Raji (cell line): Measurements from ENCODE around the gene SLC25A1.

Experiments
- POLR2A ChIP-seq: IDR thresholded peaks from 2 replicates; pipeline ENCODE4 v1.6.1; 2011; ENCODE audit warnings: low read depth, low read length, control low read depth; ENCODE audit not compliant: insufficient read depth

The SLC25A1 gene

DNA sequence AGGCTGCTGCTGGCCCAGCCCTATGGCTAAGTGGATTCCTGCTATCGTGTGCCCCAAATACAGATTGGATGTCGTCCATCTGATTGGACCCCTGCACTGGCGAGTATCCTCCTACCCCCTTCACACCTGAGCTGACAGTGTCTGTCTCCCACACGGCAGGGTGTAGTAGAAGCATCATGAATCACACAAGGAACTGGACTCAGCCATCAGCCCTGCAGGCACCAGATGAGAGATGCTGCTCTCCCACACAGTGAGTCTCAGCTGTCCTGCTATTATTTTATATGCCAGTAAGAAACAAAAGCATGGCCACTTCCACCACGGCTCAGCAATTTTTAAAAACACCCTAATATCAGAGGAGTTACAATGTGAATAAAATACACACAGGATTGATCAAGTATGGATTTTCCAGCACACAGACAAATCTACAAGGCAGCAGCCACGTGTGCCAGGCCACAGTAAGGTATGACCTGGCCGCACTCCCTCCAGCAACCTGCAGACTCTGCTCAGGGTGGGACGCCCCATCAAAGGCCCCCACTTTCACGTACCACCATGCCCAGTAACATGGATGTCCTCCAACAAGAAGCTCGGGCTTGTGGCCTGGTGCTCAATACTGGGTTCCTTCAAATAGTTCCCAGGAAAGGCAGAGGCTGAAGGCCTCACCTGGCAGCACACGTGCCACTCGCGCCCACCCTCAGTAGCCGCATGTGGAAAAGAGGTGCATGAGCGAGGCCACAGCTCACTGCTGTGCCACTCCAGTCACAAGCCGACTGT, 16.4 kb upstream of the SLC25A1 start:
- no peak for TF ChIP-seq POLR2A

DNA sequence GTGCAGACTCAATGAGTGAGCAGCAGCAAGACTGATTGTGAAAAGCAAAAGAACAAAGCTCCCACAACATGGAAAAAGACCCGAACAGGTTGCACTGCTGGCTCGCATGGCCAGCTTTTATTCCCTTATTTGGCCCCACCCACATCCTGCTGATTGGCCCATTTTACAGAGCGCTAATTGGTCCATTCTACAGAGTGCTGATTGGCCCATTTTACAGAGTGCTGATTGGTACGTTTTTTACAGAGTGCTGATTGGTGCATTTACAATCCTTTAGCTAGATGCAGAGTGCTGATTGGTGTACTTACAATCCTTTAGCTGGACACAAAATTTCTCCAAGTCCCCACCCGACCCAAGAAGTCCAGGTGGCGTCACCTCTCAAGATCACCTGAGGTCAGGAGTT, 15.3 kb upstream of the SLC25A1 start:
- no peak for TF ChIP-seq POLR2A

DNA sequence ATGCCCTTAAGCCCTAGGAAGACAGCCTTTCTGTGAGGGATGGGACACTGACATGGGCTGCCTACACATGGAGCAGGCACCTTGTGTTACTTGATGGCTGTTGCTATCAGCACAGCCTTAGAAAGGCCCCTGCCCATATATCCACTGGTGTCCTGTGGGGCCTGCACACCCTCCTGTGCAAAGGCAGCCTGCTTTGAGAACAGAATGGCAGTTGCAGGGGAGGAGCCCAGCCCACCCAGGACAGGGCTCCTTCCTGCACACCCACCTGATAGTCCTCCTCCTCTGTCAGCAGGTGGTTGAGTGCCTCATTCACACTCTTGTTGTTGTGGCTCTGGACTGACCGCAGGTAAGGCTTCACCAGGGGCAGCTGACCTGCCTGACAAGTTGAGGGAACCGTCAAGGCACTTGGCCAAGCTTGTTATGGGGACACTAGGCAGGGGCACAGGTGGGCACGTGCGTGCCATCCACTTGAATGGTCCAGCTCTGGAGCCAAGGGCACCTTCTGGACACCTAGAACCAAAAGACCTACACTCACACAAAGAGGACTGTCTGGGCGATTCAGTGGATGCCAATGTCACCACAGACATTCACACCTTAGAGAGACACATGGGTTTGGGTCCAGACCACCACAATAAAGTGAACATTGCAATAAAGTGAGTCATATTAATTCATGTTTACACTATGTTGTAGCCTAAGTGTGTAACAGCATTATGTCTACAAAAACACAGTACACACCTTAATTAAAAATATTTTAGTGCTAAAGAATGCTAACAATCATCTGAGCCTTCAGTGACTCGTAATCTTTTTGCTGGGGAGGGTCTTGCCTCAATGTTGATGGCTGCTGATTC, 9.4 kb upstream of the SLC25A1 start:
- no peak for TF ChIP-seq POLR2A

- no peak for TF ChIP-seq POLR2A
Measured at GRCh38 chr22:19184276-19184997, 5.9 kb upstream of the SLC25A1 start.

DNA sequence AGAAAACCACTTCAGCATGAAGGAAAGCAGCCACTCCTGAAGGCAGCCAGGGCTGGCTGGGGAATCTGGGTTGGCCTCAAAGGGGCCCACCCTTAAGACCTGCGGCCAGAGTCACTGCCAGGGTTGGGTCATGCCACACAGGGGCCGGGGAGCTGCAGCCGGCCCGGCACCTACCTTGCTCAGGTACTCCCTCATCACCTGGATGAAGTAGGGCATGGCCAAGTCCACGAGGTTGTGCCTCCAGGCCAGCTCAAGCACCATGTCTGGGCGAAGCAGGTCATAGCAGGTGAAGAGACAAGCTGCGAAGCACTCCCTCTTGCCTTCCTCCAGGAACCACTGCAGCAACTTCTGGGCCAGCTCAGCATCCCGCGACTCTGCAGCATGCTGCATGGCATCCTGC, 4.7 kb upstream of the SLC25A1 start:
- TF ChIP-seq POLR2A = no peak

GRCh38 chr22:19182472-19183157, 4.1 kb upstream of the SLC25A1 start:
- TF ChIP-seq POLR2A = no peak

GRCh38 chr22:19181786-19182471, 3.4 kb upstream of the SLC25A1 start:
- no peak for TF ChIP-seq POLR2A

- TF ChIP-seq POLR2A = no peak
Measured at GRCh38 chr22:19180740-19181410, 2.3 kb upstream of the SLC25A1 start.

GRCh38 chr22:19180234-19180633, 1.7 kb upstream of the SLC25A1 start:
- TF ChIP-seq POLR2A = no peak

- no peak for TF ChIP-seq POLR2A
Measured at GRCh38 chr22:19179497-19180048, 1.0 kb upstream of the SLC25A1 start.

DNA sequence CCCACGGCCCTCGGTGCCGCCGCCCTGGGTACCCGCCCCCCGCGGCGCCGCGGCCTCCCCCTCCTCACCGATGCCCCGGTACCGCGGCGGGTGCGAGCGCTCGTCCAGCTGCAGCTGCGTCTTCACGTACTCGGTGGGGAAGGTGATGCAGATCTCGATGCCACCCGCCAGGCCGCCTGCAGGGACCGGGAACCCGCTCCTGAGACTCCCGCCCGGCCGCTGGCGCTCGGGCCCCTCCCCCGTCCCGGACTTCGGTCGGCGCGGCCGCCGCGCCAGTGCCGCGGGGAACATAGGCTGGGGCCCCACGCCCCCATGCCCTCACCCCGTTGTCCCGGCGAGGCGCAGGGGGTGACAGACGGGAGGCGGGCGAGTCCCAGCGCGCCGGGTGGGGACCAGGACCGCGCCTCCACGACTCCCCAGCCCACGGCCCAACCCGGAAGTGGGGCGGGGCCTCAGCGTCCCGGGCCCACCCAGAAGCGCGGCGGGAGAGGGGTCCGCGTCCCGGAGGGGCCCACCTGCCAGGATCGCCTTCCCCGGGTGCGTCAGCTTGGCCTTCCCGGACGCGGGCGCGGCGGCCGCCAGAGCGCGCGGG, 375 bp downstream of the SLC25A1 start:
- TF ChIP-seq POLR2A = no peak

- no peak for TF ChIP-seq POLR2A
Measured at GRCh38 chr22:19177164-19178064, 1.1 kb downstream of the SLC25A1 start.
